A549 (cell line): Measurements from ENCODE around the gene GLRX2. TPM values are rescaled to one million over a fixed set of nuclear protein-coding genes. Genes with fewer than 3 reads are reported as not detected.

Source experiments
- ATAC-seq, 2 experiments: fragments of 200-7000 bp in 1 of 2; fragments of >200 bp in 1 of 2; cut with Nextera tagmentation in 1 of 2; cut with Tn5 transposase in 1 of 2; 3 replicates each; pipeline versions ENCODE4 v1.8.0 to v1.9.1; 2018 to 2020; ENCODE audit warnings: mild to moderate bottlenecking in 1 of 2, moderate library complexity in 1 of 2
- CTCF ChIA-PET: fragments of 300-600 bp; sonication (Branson Sonifier 250); formaldehyde crosslinking; extraction: SDS; loops from one replicate; lab custom pipeline; 2021; ENCODE audit warnings: antibody characterized with exemption, inconsistent platforms; lab: Yijun Ruan, JAX
- POLR2A ChIA-PET: fragments of 350-600 bp; formaldehyde crosslinking; extraction: SDS; loops from one replicate; lab custom pipeline; 2021; ENCODE audit warnings: antibody characterized with exemption, inconsistent platforms; lab: Yijun Ruan, JAX
- DNase-seq, 2 experiments: peaks; one replicate each; pipeline versions ENCODE4 v3.0.0 to v3.0.0-alpha.2; 2011 to 2016; ENCODE audit warnings: low read depth in 1 of 2, low spot score in 1 of 2
- FAIRE-seq: peaks from 2 replicates; lab custom pipeline; 2011; peaks lifted over from hg19 to GRCh38; lab: Jason Lieb, UNC
- H3K27ac ChIP-seq, 2 experiments: fragments of >200 bp; sonication (Bioruptor Twin); formaldehyde crosslinking; 3 replicates each; pipeline ENCODE4 v1.5.1; 2016 to 2017
- H3K4me1 ChIP-seq: fragments of >200 bp; sonication (Bioruptor Twin); formaldehyde crosslinking; 3 replicates; pipeline ENCODE4 v1.6.1; 2016
- H3K4me2 ChIP-seq: fragments of >200 bp; sonication (Bioruptor Twin); formaldehyde crosslinking; 3 replicates; pipeline ENCODE4 v1.6.1; 2016
- H3K4me3 ChIP-seq: fragments of >200 bp; sonication (Bioruptor Twin); formaldehyde crosslinking; 3 replicates; pipeline ENCODE4 v1.5.1; 2016
- H3K9me3 ChIP-seq: fragments of >200 bp; sonication (Bioruptor Twin); formaldehyde crosslinking; 3 replicates; pipeline ENCODE4 v1.6.1; 2016
- BCL3 ChIP-seq: fragments of >200 bp; sonication (Bioruptor Twin); formaldehyde crosslinking; IDR thresholded peaks from 3 replicates; pipeline ENCODE4 v1.6.1; 2016
- CHD2 ChIP-seq: fragments of 150-350 bp; IDR thresholded peaks from 2 replicates; pipeline ENCODE4 v1.6.1; 2014; ENCODE audit warnings: low read length; ENCODE audit not compliant: partially characterized antibody
- E2F6 ChIP-seq: IDR thresholded peaks from 2 replicates; pipeline ENCODE4 v1.6.1; 2012; ENCODE audit warnings: low read depth, borderline replicate concordance
- ESRRA ChIP-seq: fragments of 150-350 bp; IDR thresholded peaks from 2 replicates; pipeline ENCODE4 v1.6.1; 2014; ENCODE audit warnings: mild to moderate bottlenecking, low read length, borderline replicate concordance
- FOSL2 ChIP-seq, 2 experiments: fragments of 450-650 bp in 1 of 2; fragments of >200 bp in 1 of 2; sonication (Bioruptor Twin) in 1 of 2; formaldehyde crosslinking; IDR thresholded peaks; 2 replicates each; pipeline versions ENCODE4 v1.5.0 to v1.6.1; 2016 to 2020; ENCODE audit warnings: mild to moderate bottlenecking in 1 of 2, moderate library complexity in 1 of 2
- HES2 ChIP-seq: fragments of >200 bp; sonication (Bioruptor Twin); formaldehyde crosslinking; IDR thresholded peaks from 2 replicates; pipeline ENCODE4 v1.6.1; 2016
- JUN ChIP-seq, 2 experiments: fragments of >200 bp; sonication (Bioruptor Twin); formaldehyde crosslinking; IDR thresholded peaks; 2 replicates in 1 of 2; 3 replicates in 1 of 2; pipeline ENCODE4 v1.6.1; 2016 to 2017
- MAX ChIP-seq: IDR thresholded peaks from 2 replicates; pipeline ENCODE4 v1.6.1; 2012
- MYC ChIP-seq: IDR thresholded peaks from 2 replicates; pipeline ENCODE4 v1.6.1; 2012; ENCODE audit warnings: mild to moderate bottlenecking, inconsistent platforms, low read length, improper control_type of control experiment, borderline replicate concordance
- NR3C1 ChIP-seq: fragments of >200 bp; sonication (Bioruptor Twin); formaldehyde crosslinking; IDR thresholded peaks from 3 replicates; pipeline ENCODE4 v1.6.1; 2017
- PBX3 ChIP-seq: IDR thresholded peaks from 2 replicates; pipeline ENCODE4 v1.6.1; 2012
- PHF8 ChIP-seq: fragments of 200-600 bp; sonication (generic); IDR thresholded peaks from 2 replicates; pipeline ENCODE4 v1.6.1; 2016; ENCODE audit warnings: low read depth, mild to moderate bottlenecking, antibody characterized with exemption, moderate library complexity, borderline replicate concordance
- POLR2A ChIP-seq: IDR thresholded peaks from 2 replicates; pipeline ENCODE4 v1.6.1; 2012; ENCODE audit warnings: mild to moderate bottlenecking, low read length
- RAD21 ChIP-seq, 2 experiments: fragments of >200 bp in 1 of 2; sonication (Bioruptor Twin) in 1 of 2; formaldehyde crosslinking in 1 of 2; IDR thresholded peaks in 1 of 2; conservative IDR thresholded peaks in 1 of 2; 2 replicates in 1 of 2; 3 replicates in 1 of 2; pipeline ENCODE4 v1.6.1; 2012 to 2018; ENCODE audit warnings: inconsistent platforms in 1 of 2
- RCOR1 ChIP-seq: fragments of 150-350 bp; IDR thresholded peaks from 2 replicates; pipeline ENCODE4 v1.6.1; 2014; ENCODE audit warnings: antibody characterized with exemption, low read length, low read depth
- REST ChIP-seq: fragments of 200-600 bp; sonication (generic); IDR thresholded peaks from 2 replicates; pipeline ENCODE4 v1.6.1; 2016; ENCODE audit warnings: antibody characterized with exemption, mild to moderate bottlenecking, moderate library complexity
- RFX5 ChIP-seq: fragments of 450-650 bp; IDR thresholded peaks from 2 replicates; pipeline ENCODE4 v1.7.1; 2014; ENCODE audit warnings: antibody characterized with exemption, mild to moderate bottlenecking, moderate library complexity
- TFCP2L1 ChIP-seq: fragments of 250-450 bp; sonication (Bioruptor Pico); IDR thresholded peaks from 2 replicates; pipeline ENCODE4 v1.5.0; 2021; ENCODE audit warnings: mild to moderate bottlenecking
- WGBS: methylation state at CpG from one replicate; pipeline ENCODE4 v1.1.6; 2017; ENCODE audit errors: missing lambda C conversion rate; 5-methylcytosine and 5-hydroxymethylcytosine counted together
- polyA plus RNA-seq, 4 experiments: library from polyadenylated mRNA; depleted of rRNA in 3 of 4; stranded (reverse); fragments of >200 nt; fragmentation: RNase III in 1 of 4; extraction: RNeasy Plus Mini Kit Qiagen cat#74134 plus additional on column Dnase treatment in 1 of 4; gene quantifications; 2 replicates in 3 of 4; 3 replicates in 1 of 4; pipeline ENCODE4 v1.2.3, GENCODE V29; 2011 to 2017

The GLRX2 gene
- polyA plus RNA-seq, 2 of the 4 experiments (the other 2 are of a cell fraction), result 52.4 to 64.8 TPM

- FAIRE-seq (no peak), DNase-seq (peak; percentile 91 to 99), ATAC-seq (peak; percentile 95 to 97)
- POLR2A ChIA-PET, result interaction anchor here (0.6 to 1.4 kb wide), 13 partner anchors 11 to 574 kb away, joined by 3 to 17 read pairs (median 4); partner anchors contain the start of genes GLRX2 and RGS2
- Histone ChIP-seq H3K4me3 (peak within 1 kb of the TSS; percentile 82), H3K4me2 (peak within 1 kb of the TSS; percentile 91), H3K9me3 (0 out of 3 replicates have a peak, but pooled peaks cover 4% of the 10 kb centered on the region), H3K27ac (peak within 1 kb of the TSS; percentile 94 to 96), H3K4me1 (peaks cover 22% of the 10 kb centered on the region)
- 2% methylated on average over 55 of the region's 74 CpGs for WGBS
- CTCF ChIA-PET, result interaction anchor here (0.8 to 1.6 kb wide), 7 partner anchors 11 to 254 kb away, joined by 3 to 7 read pairs (median 4); no protein-coding TSS in a partner anchor
- TF ChIP-seq PHF8 (peak; percentile 93), NR3C1 (no peak), HES2 (no peak), JUN (IDR thresholded peaks at IDR 0.05) (peak; percentile 69 to 94), BCL3 (peak; percentile 34; the same call in 1 of the 3 replicates), ESRRA (no peak), REST (no peak), FOSL2 (IDR thresholded peaks at IDR 0.05) (peak; percentile 52), FOSL2 (CRISPR knock-in tag; IDR thresholded peaks at IDR 0.05) (peak; percentile 81), TFCP2L1 (CRISPR knock-in tag) (0 out of 2 replicates have a peak, but pooled peaks have one; percentile 47), CHD2 (peak; percentile 2), MYC (peak; percentile 34; the same call in 1 of the 2 replicates), RCOR1 (no peak), E2F6 (peak; percentile 84), RAD21 (conservative IDR thresholded peaks at IDR 0.05 in 1 of 2, IDR thresholded peaks at IDR 0.05 in 1 of 2) (peak in 1 of 2 experiments; percentile 15; a peak in 1 of 5 replicates), RFX5 (0 out of 2 replicates have a peak, but pooled peaks have one; percentile 30), POLR2A (peak; percentile 69), PBX3 (peak; percentile 44; the same call in 1 of the 2 replicates), MAX (peak; percentile 94)
Measured at GRCh38 chr1:193059282-193060114, 45.7 kb downstream of the GLRX2 start, which contains the start of the genes RO60 and UCHL5. Gene RO60, plus strand, starts transcription at chr1:193059612. Its CDS starts 9,443 bp downstream, at chr1:193069055. Gene UCHL5, minus strand, starts transcription at chr1:193059360. Its CDS starts 100 bp downstream, at chr1:193059260.
